HUES48 (cell line): ENCODE measurements around the gene DCUN1D2.
"Not testable (repeated sequence)": the region's sequence is repeated elsewhere in the genome, so short reads cannot be mapped to it uniquely, and the experiment has no call there.

Experiments
- H3K27ac ChIP-seq: one replicate; pipeline ENCODE4 v1.7.0; 2013; ENCODE audit warnings: low read depth, low read length, inconsistent platforms
- H3K27me3 ChIP-seq: 2 replicates; pipeline ENCODE4 v1.6.1; 2013; ENCODE audit warnings: mild to moderate bottlenecking, low read length; ENCODE audit not compliant: control insufficient read depth, insufficient read depth
- H3K36me3 ChIP-seq: 2 replicates; pipeline ENCODE4 v1.6.1; 2013; ENCODE audit warnings: low read length; ENCODE audit not compliant: control insufficient read depth, insufficient read depth
- H3K4me1 ChIP-seq: 2 replicates; pipeline ENCODE4 v1.6.1; 2013; ENCODE audit warnings: mild to moderate bottlenecking, low read length; ENCODE audit not compliant: control insufficient read depth, insufficient read depth
- H3K4me3 ChIP-seq: 2 replicates; pipeline ENCODE4 v1.5.1; 2013; ENCODE audit warnings: mild to moderate bottlenecking, low read depth, low read length
- H3K9ac ChIP-seq: 2 replicates; pipeline ENCODE4 v1.6.1; 2013; ENCODE audit warnings: mild to moderate bottlenecking, low read depth, low read length, moderate library complexity
- H3K9me3 ChIP-seq: 2 replicates; pipeline ENCODE4 v1.6.1; 2013; ENCODE audit warnings: low read length; ENCODE audit not compliant: control insufficient read depth, insufficient read depth

The DCUN1D2 gene

GRCh38 chr13:113472355-113473025 is 18.0 kb downstream of the DCUN1D2 start:
- Histone ChIP-seq H3K9me3 (no peaks in the 10 kb centered on the region), H3K4me1 (peaks cover 10% of the 10 kb centered on the region; the same call in 1 of the 2 replicates), H3K27ac (no peak overlapping the region), H3K36me3 (peaks cover 56% of the 10 kb centered on the region), H3K27me3 (no peaks in the 10 kb centered on the region), H3K4me3 (no peak overlapping the region), H3K9ac (no peak overlapping the region)

- Histone ChIP-seq H3K9me3 (no peaks in the 10 kb centered on the region), H3K4me3 (no peak overlapping the region), H3K27ac (peak overlapping the region; percentile 74), H3K27me3 (no peaks in the 10 kb centered on the region), H3K36me3 (peaks cover 56% of the 10 kb centered on the region), H3K4me1 (peaks cover 10% of the 10 kb centered on the region; the same call in 1 of the 2 replicates), H3K9ac (no peak overlapping the region)
Observed at GRCh38 chr13:113471844-113472243, 18.7 kb downstream of the DCUN1D2 start.

GRCh38 chr13:113470635-113471163 is 19.8 kb downstream of the DCUN1D2 start:
- not testable (repeated sequence) for H3K9ac ChIP-seq, H3K27ac ChIP-seq, H3K4me1 ChIP-seq, H3K27me3 ChIP-seq, H3K4me3 ChIP-seq, H3K9me3 ChIP-seq
- peaks cover 53% of the 10 kb centered on the region for H3K36me3 ChIP-seq

- no peak overlapping the region for H3K27ac ChIP-seq
- peaks cover 52% of the 10 kb centered on the region for H3K36me3 ChIP-seq
- H3K4me1 ChIP-seq, result peaks cover 10% of the 10 kb centered on the region; the same call in 1 of the 2 replicates
- H3K4me3 ChIP-seq, result no peak overlapping the region
- H3K27me3 ChIP-seq, result no peaks in the 10 kb centered on the region
- H3K9me3 ChIP-seq, result no peaks in the 10 kb centered on the region
- H3K9ac ChIP-seq, result no peak overlapping the region
Observed at GRCh38 chr13:113470073-113470472, 20.4 kb downstream of the DCUN1D2 start.

- Histone ChIP-seq H3K4me3 (no peak overlapping the region), H3K9ac (no peak overlapping the region), H3K27me3 (no peaks in the 10 kb centered on the region), H3K36me3 (peaks cover 52% of the 10 kb centered on the region), H3K9me3 (no peaks in the 10 kb centered on the region), H3K27ac (peak overlapping the region; percentile 84), H3K4me1 (peaks cover 10% of the 10 kb centered on the region; the same call in 1 of the 2 replicates)
Observed at GRCh38 chr13:113469582-113469981, 20.9 kb downstream of the DCUN1D2 start.

- H3K27me3 ChIP-seq, result no peaks in the 10 kb centered on the region
- peak overlapping the region; percentile 49 for H3K9ac ChIP-seq
- peak overlapping the region; percentile 84 for H3K27ac ChIP-seq
- peaks cover 10% of the 10 kb centered on the region; the same call in 1 of the 2 replicates for H3K4me1 ChIP-seq
- H3K4me3 ChIP-seq, result peak overlapping the region; percentile 1; the same call in 1 of the 2 replicates
- H3K9me3 ChIP-seq, result no peaks in the 10 kb centered on the region
- H3K36me3 ChIP-seq, result peaks cover 52% of the 10 kb centered on the region
Observed at GRCh38 chr13:113468472-113469201, 21.9 kb downstream of the DCUN1D2 start.

- Histone ChIP-seq H3K9me3 (no peaks in the 10 kb centered on the region), H3K4me3 (no peak overlapping the region), H3K27me3 (no peaks in the 10 kb centered on the region), H3K36me3 (peaks cover 52% of the 10 kb centered on the region), H3K9ac (no peak overlapping the region), H3K4me1 (peaks cover 10% of the 10 kb centered on the region; the same call in 1 of the 2 replicates), H3K27ac (peak overlapping the region; percentile 84)
Observed at GRCh38 chr13:113468029-113468428, 22.5 kb downstream of the DCUN1D2 start.

GRCh38 chr13:113466383-113466782 is 24.1 kb downstream of the DCUN1D2 start:
- Histone ChIP-seq H3K9me3 (no peaks in the 10 kb centered on the region), H3K4me1 (peaks cover 7% of the 10 kb centered on the region; the same call in 1 of the 2 replicates), H3K27me3 (no peaks in the 10 kb centered on the region), H3K36me3 (peaks cover 60% of the 10 kb centered on the region), H3K9ac (no peak overlapping the region), H3K4me3 (no peak overlapping the region), H3K27ac (no peak overlapping the region)

GRCh38 chr13:113465300-113465699 is 25.2 kb downstream of the DCUN1D2 start:
- no peak overlapping the region for H3K4me3 ChIP-seq
- H3K27ac ChIP-seq, result no peak overlapping the region
- no peaks in the 10 kb centered on the region for H3K9me3 ChIP-seq
- peaks cover 68% of the 10 kb centered on the region for H3K36me3 ChIP-seq
- peaks cover 7% of the 10 kb centered on the region; the same call in 1 of the 2 replicates for H3K4me1 ChIP-seq
- H3K9ac ChIP-seq, result no peak overlapping the region
- no peaks in the 10 kb centered on the region for H3K27me3 ChIP-seq

GRCh38 chr13:113464476-113464875 is 26.0 kb downstream of the DCUN1D2 start:
- H3K9ac ChIP-seq, result no peak overlapping the region
- H3K9me3 ChIP-seq, result no peaks in the 10 kb centered on the region
- H3K4me1 ChIP-seq, result peaks cover 7% of the 10 kb centered on the region; the same call in 1 of the 2 replicates
- H3K27me3 ChIP-seq, result no peaks in the 10 kb centered on the region
- no peak overlapping the region for H3K27ac ChIP-seq
- H3K36me3 ChIP-seq, result peaks cover 73% of the 10 kb centered on the region
- no peak overlapping the region for H3K4me3 ChIP-seq
